HG03196 (cell line): ENCODE results near the gene ALDH4A1.

Experiments
- ATAC-seq: cut with Tn5 transposase; IDR thresholded peaks from one replicate; pipeline ENCODE4 v1.9.1; 2021; ENCODE audit not compliant: unreplicated experiment

Gene ALDH4A1

GRCh38 chr1:18902523-18903290 is at the start of gene ALDH4A1:
Gene ALDH4A1, minus strand, starts transcription at chr1:18902555. Its CDS starts 32 bp downstream, at chr1:18902523.
- ATAC-seq, result peak; percentile 92

DNA sequence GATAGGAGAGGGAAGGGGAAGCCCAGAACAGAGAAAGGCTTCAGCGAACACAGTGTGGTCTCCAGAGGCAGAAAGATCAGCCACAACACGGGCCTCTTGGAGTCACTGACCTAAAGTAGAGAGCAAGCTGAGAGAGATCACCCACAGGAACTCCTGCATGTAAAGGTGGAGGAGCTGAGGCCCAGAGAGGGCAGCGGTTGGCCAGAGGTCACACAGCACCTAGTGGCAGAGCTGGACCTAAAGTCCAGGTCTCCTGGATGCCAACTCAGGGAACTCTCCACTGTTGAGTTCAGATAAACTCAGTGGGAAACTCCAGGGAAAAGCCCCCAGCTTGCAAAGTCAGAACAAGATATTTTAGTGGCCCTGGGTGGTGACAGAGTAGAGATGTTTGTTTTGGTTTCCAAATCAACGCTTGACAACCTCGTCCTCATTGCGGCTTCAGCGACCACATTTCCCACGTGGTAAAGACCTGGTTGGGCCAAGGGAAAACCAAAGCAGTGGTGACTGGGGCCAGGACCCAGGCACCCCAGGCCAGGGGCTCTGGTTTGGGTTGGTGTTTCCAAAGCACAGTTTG is 49.5 kb upstream of the ALDH4A1 start:
- peak; percentile 35 for ATAC-seq

DNA sequence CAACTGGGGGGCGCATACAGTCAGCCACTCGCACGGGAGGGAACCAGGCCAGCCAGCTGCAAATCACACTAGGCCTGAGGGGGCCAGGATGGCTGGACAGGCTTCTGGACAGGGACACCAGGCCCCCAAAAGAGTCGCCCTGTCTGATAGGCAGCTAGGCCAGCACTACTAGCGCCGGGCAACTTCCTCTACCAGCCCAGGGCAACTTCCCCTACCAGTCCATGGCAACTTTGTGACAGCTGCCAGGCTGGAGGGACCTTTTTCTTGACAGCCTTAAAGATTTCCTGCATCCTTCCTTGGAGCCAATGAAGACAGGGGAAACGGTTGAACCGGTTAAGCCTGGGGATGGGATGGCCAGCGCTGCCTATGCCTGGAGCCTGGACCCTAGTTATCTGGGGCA is 49.1 kb upstream of the ALDH4A1 start:
- peak; percentile 3 for ATAC-seq

- ATAC-seq, result no peak
These were observed 48.2 kb upstream of the ALDH4A1 start for GRCh38 chr1:18950401-18951026.

GRCh38 chr1:18949686-18950400 is 47.5 kb upstream of the ALDH4A1 start:
- no peak for ATAC-seq

DNA sequence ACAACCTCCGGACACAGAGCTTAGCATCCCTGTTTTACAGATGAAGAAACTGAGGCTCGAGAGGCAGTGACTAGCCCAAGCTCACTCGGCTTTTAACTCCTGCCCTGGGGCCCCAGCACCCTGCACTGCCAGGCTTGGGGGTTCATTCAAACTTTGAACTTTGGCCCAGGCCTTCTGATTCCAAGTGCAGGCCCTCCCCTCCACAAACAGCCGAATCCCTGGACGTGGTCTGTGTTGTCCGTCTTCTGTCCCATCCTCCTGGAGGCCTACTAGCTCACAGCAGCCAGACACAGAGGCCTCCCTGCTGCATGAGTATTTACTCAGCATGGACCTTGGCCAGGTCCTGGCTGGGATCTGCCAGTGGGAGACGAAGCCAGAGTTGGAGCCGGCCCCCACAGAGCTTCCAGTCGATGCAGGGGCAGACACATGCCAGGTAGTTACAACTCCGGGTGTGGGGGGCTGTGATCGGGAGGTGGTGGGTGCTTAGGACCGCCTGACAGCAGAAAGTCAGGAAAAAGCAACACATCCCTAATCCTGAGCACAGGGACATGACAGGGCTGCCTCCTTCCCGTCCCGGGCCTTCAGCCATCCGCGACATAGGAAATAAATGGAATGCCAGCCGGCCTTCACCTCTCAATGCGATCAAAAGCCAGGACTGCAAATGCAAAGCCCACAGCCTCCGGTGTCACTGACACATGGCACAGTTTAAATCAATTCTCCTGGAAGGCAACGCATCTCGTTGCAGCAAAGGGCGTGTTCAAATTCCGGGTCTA is 46.7 kb upstream of the ALDH4A1 start:
- no peak for ATAC-seq

- ATAC-seq, result no peak
These were observed 45.9 kb upstream of the ALDH4A1 start for GRCh38 chr1:18948048-18948912.

GRCh38 chr1:18947570-18947969 is 45.2 kb upstream of the ALDH4A1 start:
- no peak for ATAC-seq

- no peak for ATAC-seq
These were observed 44.4 kb upstream of the ALDH4A1 start for GRCh38 chr1:18946550-18947381.

- no peak for ATAC-seq
These were observed 43.1 kb upstream of the ALDH4A1 start for GRCh38 chr1:18945401-18945849.

- no peak for ATAC-seq
These were observed 42.5 kb upstream of the ALDH4A1 start for GRCh38 chr1:18944810-18945209.

DNA sequence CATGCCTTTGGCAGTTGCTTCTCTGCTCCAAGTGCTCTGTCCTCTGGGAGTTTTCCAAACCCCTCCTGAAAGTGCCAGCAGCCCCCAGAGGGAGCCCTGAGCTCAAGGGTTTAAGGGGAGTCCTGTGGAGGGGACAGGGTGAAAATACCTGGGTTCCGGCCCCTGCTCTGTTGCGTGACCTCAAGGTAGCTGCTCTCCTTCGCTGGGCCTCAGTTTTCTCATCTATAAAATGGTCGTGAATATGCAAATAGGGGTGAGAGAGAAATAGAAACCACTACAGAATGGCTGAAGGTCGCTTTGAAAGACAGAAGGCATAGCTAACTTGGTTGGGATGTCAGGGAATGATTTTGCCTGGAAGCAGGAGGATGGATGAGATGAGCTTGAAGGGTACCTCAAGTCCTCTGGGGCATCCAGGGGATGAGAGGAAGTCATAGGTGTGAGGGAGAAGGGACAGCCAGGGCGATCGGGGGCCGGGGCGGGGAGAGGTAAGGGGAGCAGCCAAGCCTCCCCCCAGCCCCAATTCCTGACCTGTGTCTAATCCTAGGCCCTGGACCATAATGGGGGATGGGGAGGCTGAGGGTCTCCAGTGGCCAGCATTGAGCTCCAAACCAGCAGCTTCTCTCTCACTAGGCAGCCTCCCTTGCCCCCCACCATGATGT is 41.7 kb upstream of the ALDH4A1 start:
- no peak for ATAC-seq

GRCh38 chr1:18943162-18943561 is 40.8 kb upstream of the ALDH4A1 start:
- no peak for ATAC-seq

- no peak for ATAC-seq
These were observed 40.0 kb upstream of the ALDH4A1 start for GRCh38 chr1:18942340-18942739.

- no peak for ATAC-seq
These were observed 39.1 kb upstream of the ALDH4A1 start for GRCh38 chr1:18941221-18942141.

GRCh38 chr1:18940303-18941020 is 38.1 kb upstream of the ALDH4A1 start:
- ATAC-seq, result no peak
